NCI-H2196 (cell line): ENCODE results near the gene ZNF208.
"Not testable (repeated sequence)": the region's sequence is repeated elsewhere in the genome, so short reads cannot be mapped to it uniquely, and the experiment has no call there.

Source experiments
- DNase-seq: peaks from one replicate; lab custom pipeline; 2025; ENCODE audit not compliant: unreplicated experiment; lab: John Stamatoyannopoulos, UW

The ZNF208 gene

GRCh38 chr19:22010437-22011143 is at the start of gene ZNF208:
Gene ZNF208, minus strand, starts transcription at chr19:22010943. Its CDS starts 149 bp downstream, at chr19:22010794.
- DNase-seq, result not testable (repeated sequence)

GRCh38 chr19:22052644-22053013 is 41.9 kb upstream of the ZNF208 start:
- DNase-seq, result no peak

GRCh38 chr19:22041151-22041550 is 30.4 kb upstream of the ZNF208 start:
- DNase-seq, result not testable (repeated sequence)

- DNase-seq, result no peak
Measured at GRCh38 chr19:22030680-22031079, 19.9 kb upstream of the ZNF208 start.

- DNase-seq, result no peak
Measured at GRCh38 chr19:22026687-22027086, 15.9 kb upstream of the ZNF208 start.

GRCh38 chr19:22025539-22025938 is 14.8 kb upstream of the ZNF208 start:
- DNase-seq, result not testable (repeated sequence)

GRCh38 chr19:21970466-21970865 is 40.3 kb downstream of the ZNF208 start:
- no peak for DNase-seq

- DNase-seq, result no peak
Measured at GRCh38 chr19:21947775-21948174, 63.0 kb downstream of the ZNF208 start.

- DNase-seq, result no peak
Measured at GRCh38 chr19:21940684-21941083, 70.1 kb downstream of the ZNF208 start.

GRCh38 chr19:21934593-21934992 is 76.2 kb downstream of the ZNF208 start:
- no peak for DNase-seq

GRCh38 chr19:21934131-21934530 is 76.6 kb downstream of the ZNF208 start:
- no peak for DNase-seq

- no peak for DNase-seq
Measured at GRCh38 chr19:21922276-21922675, 88.5 kb downstream of the ZNF208 start.

- no peak for DNase-seq
Measured at GRCh38 chr19:21921691-21922180, 89.0 kb downstream of the ZNF208 start.

GRCh38 chr19:21915411-21915810 is 95.3 kb downstream of the ZNF208 start:
- no peak for DNase-seq

- no peak for DNase-seq
Measured at GRCh38 chr19:21912654-21913053, 98.1 kb downstream of the ZNF208 start.

- no peak for DNase-seq
Measured at GRCh38 chr19:21910318-21910717, 100.4 kb downstream of the ZNF208 start.

GRCh38 chr19:21908066-21908465 is 102.7 kb downstream of the ZNF208 start:
- no peak for DNase-seq

GRCh38 chr19:21907516-21907915 is 103.2 kb downstream of the ZNF208 start:
- DNase-seq, result no peak

GRCh38 chr19:21902571-21902970 is 108.2 kb downstream of the ZNF208 start:
- DNase-seq, result no peak

- no peak for DNase-seq
Measured at GRCh38 chr19:21901861-21902260, 108.9 kb downstream of the ZNF208 start.

GRCh38 chr19:21900401-21900800 is 110.3 kb downstream of the ZNF208 start:
- no peak for DNase-seq

- DNase-seq, result no peak
Measured at GRCh38 chr19:21891086-21891485, 119.7 kb downstream of the ZNF208 start.

- DNase-seq, result not testable (repeated sequence)
Measured at GRCh38 chr19:21890017-21890416, 120.7 kb downstream of the ZNF208 start.
